HepG2 (cell line): ENCODE data around the gene C2CD3. TPM values are rescaled to one million over a fixed set of nuclear protein-coding genes. Genes with fewer than 3 reads are reported as not detected.
A peak's percentile ranks its signal among the peaks of the same experiment; 100 is the strongest.

Experiments
- ATAC-seq: fragments of 200-7000 bp; cut with Tn5 transposase; 3 replicates; pipeline ENCODE4 v1.9.1; 2020; ENCODE audit warnings: mild to moderate bottlenecking, moderate library complexity
- BruUV-seq: library from RNA; stranded (reverse); fragments of 400-500 nt; replicated peaks from 2 replicates; lab custom pipeline; 2021; lab: Mats Ljungman, UMichigan
- CTCF ChIA-PET: fragments of 300-600 bp; formaldehyde crosslinking; extraction: SDS; loops from one replicate; lab custom pipeline; 2021; ENCODE audit warnings: low total read pairs, inconsistent platforms, low intra/inter-chr PET ratio; lab: Yijun Ruan, JAX
- POLR2A ChIA-PET: fragments of 350-600 bp; sonication (Branson Sonifier 250); formaldehyde crosslinking; loops from one replicate; lab custom pipeline; 2020; ENCODE audit warnings: antibody characterized with exemption, inconsistent platforms; lab: Yijun Ruan, JAX
- DNase-seq: peaks from one replicate; pipeline ENCODE4 v3.0.0-alpha.2; 2015; ENCODE audit warnings: low spot score
- FAIRE-seq: peaks from 3 replicates; lab custom pipeline; 2011; peaks lifted over from hg19 to GRCh38; lab: Jason Lieb, UNC
- H2AFZ ChIP-seq: one replicate; pipeline ENCODE4 v1.6.1; 2011; ENCODE audit warnings: low read length, inconsistent platforms
- H3K27ac ChIP-seq: fragments of 300-600 bp; 3 replicates; pipeline ENCODE4 v1.8.0; 2011; ENCODE audit warnings: mixed run types, mild to moderate bottlenecking, mixed read lengths, low read length, inconsistent platforms; ENCODE audit not compliant: insufficient read depth; ENCODE audit errors: extremely low read length
- H3K27me3 ChIP-seq, 2 experiments: fragments of 200-600 bp in 1 of 2; 2 replicates in 1 of 2; 3 replicates in 1 of 2; pipeline versions ENCODE4 v1.6.0 to v1.8.0; 2011; ENCODE audit warnings: low read length in 2 of 2, mild to moderate bottlenecking in 2 of 2, moderate library complexity in 2 of 2, inconsistent platforms in 1 of 2; ENCODE audit not compliant: insufficient read depth in 2 of 2, control insufficient read depth in 1 of 2
- H3K36me3 ChIP-seq, 2 experiments: fragments of 200-600 bp in 1 of 2; replicated peaks in 1 of 2; 2 replicates in 1 of 2; 3 replicates in 1 of 2; pipeline versions ENCODE4 v1.5.1 to v1.8.0; 2011; ENCODE audit warnings: low read length in 2 of 2, inconsistent platforms in 1 of 2; ENCODE audit not compliant: insufficient read depth in 2 of 2, control insufficient read depth in 1 of 2
- H3K4me1 ChIP-seq: 2 replicates; pipeline ENCODE4 v1.5.1; 2012; ENCODE audit warnings: low read length, inconsistent platforms; ENCODE audit not compliant: insufficient read depth
- H3K4me2 ChIP-seq: 2 replicates; pipeline ENCODE4 v1.6.0; 2011; ENCODE audit warnings: low read depth, low read length, inconsistent platforms
- H3K4me3 ChIP-seq, 3 experiments: fragments of 200-600 bp in 1 of 3; sonication (generic), shearing (Covaris generic) in 1 of 3; replicated peaks in 1 of 3; 2 replicates each; pipeline ENCODE4 v1.5.1; 2011 to 2016; ENCODE audit warnings: low read length in 3 of 3, inconsistent platforms in 2 of 3, low read depth in 2 of 3, mild to moderate bottlenecking in 2 of 3, control low read depth in 1 of 3, mixed read lengths in 1 of 3; ENCODE audit not compliant: insufficient read depth in 1 of 3
- H3K79me2 ChIP-seq: one replicate; pipeline ENCODE4 v1.6.1; 2011; ENCODE audit warnings: low read length, inconsistent platforms; ENCODE audit not compliant: insufficient read depth
- H3K9ac ChIP-seq: 2 replicates; pipeline ENCODE4 v1.6.0; 2011; ENCODE audit warnings: mild to moderate bottlenecking, low read depth, low read length, inconsistent platforms; ENCODE audit not compliant: insufficient read depth
- H3K9me3 ChIP-seq: 2 replicates; pipeline ENCODE4 v1.5.1; 2012; ENCODE audit warnings: mild to moderate bottlenecking, low read length
- H4K20me1 ChIP-seq: 2 replicates; pipeline ENCODE4 v1.6.0; 2011; ENCODE audit warnings: inconsistent platforms, mild to moderate bottlenecking, low read length, moderate library complexity; ENCODE audit not compliant: insufficient read depth
- RAD51 ChIP-seq: fragments of 450-650 bp; IDR thresholded peaks from 2 replicates; pipeline ENCODE4 v1.6.1; 2016; ENCODE audit warnings: borderline replicate concordance
- RXRB ChIP-seq: IDR thresholded peaks from 2 replicates; pipeline ENCODE4 v1.6.1; 2016; ENCODE audit warnings: borderline replicate concordance, missing genetic modification reagents, missing compliant biosample characterization
- ZC3H4 ChIP-seq: sonication (generic); formaldehyde crosslinking; IDR thresholded peaks from 2 replicates; pipeline ENCODE4 v1.4.0; 2020; ENCODE audit warnings: missing genetic modification reagents, borderline replicate concordance
- ZNF318 ChIP-seq: sonication (generic); formaldehyde crosslinking; IDR thresholded peaks from 2 replicates; pipeline ENCODE4 v1.4.0; 2020; ENCODE audit warnings: mild to moderate bottlenecking, missing genetic modification reagents
- ZNF710 ChIP-seq: sonication (generic); formaldehyde crosslinking; IDR thresholded peaks from 2 replicates; pipeline ENCODE4 v1.5.0; 2020; ENCODE audit warnings: mild to moderate bottlenecking, missing genetic modification reagents, borderline replicate concordance
- WGBS: methylation state at CpG from one replicate; pipeline ENCODE4 v1.1.6; 2017; ENCODE audit warnings: low lambda C conversion rate; 5-methylcytosine and 5-hydroxymethylcytosine counted together
- in situ Hi-C: cut with HindIII; loops from 2 replicates; pipeline ENCODE4 v1.10.0; 2017; ENCODE audit warnings: low pct_unique_long_range_greater_than_20kb; ENCODE audit not compliant: extremely low pct_ligation_motif_present
- intact Hi-C: fragments of 100-400 bp; cut with micrococcal nuclease; formaldehyde crosslinking; loops from one replicate; pipeline ENCODE4 v1.10.0; 2022; ENCODE audit not compliant: unreplicated experiment
- polyA plus RNA-seq, 8 experiments: library from polyadenylated mRNA; depleted of rRNA in 3 of 8; stranded (reverse) in 7 of 8; unstranded in 1 of 8; fragments of >200 nt; fragmentation: Illumina TruSeq in 4 of 8; extraction: Trizol in 4 of 8; gene quantifications; 2 replicates each; pipeline versions ENCODE4 v1.2.1 to v1.2.3, GENCODE V29; 2011 to 2016; ENCODE audit warnings: low read depth in 4 of 8, missing spikeins in 1 of 8, mixed read lengths in 1 of 8; ENCODE audit not compliant: insufficient read depth in 1 of 8
- total RNA-seq, 5 experiments: library from RNA; depleted of rRNA; stranded (reverse); fragments of >200 nt; fragmentation: Illumina TruSeq; extraction: Trizol; gene quantifications; 2 replicates each; pipeline ENCODE4 v1.2.3, GENCODE V29; 2016; ENCODE audit warnings: low read depth in 1 of 5
- TF ChIP-seq, protein P1 (sequence below): sonication (generic); formaldehyde crosslinking; IDR thresholded peaks from 2 replicates; pipeline ENCODE4 v1.8.0; 2023; ENCODE audit warnings: mild to moderate bottlenecking, missing genetic modification reagents

The C2CD3 gene
- total and polyA plus RNA-seq, 2 of the 13 experiments (the other 11 are each of a cell fraction or from before 2014, with no cell fraction given) = 5.5 to 6.4 TPM

- TF ChIP-seq, protein P1, sequence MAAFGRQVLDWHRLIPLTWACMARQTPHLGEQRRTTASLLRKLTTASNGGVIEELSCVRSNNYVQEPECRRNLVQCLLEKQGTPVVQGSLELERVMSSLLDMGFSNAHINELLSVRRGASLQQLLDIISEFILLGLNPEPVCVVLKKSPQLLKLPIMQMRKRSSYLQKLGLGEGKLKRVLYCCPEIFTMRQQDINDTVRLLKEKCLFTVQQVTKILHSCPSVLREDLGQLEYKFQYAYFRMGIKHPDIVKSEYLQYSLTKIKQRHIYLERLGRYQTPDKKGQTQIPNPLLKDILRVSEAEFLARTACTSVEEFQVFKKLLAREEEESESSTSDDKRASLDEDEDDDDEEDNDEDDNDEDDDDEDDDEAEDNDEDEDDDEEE (CRISPR knock-in tag) = 0 out of 2 replicates have a peak, but pooled peaks have one; percentile 9
- TF ChIP-seq ZC3H4 (CRISPR knock-in tag) = no peak
Measured at GRCh38 chr11:73983741-73984538, 186.9 kb downstream of the C2CD3 start (continued).

GRCh38 chr11:73982990-73983740 is 187.6 kb downstream of the C2CD3 start:
- Histone ChIP-seq H2AFZ (peak overlapping the region; percentile 77), H3K36me3 (peaks cover 3 to 16% of the 10 kb centered on the region in 2 experiments; a peak in 4 of 5 replicates), H3K27me3 (no peaks in the 10 kb centered on the region), H3K9me3 (no peaks in the 10 kb centered on the region), H3K4me3 (peak overlapping the region; percentile 71 to 93 (median 86)), H4K20me1 (no peaks in the 10 kb centered on the region), H3K4me2 (peak overlapping the region; percentile 100), H3K27ac (peak overlapping the region; percentile 91), H3K4me1 (peaks cover 52% of the 10 kb centered on the region), H3K9ac (peak overlapping the region; percentile 76), H3K79me2 (peaks cover 3% of the 10 kb centered on the region)
- 2% methylated on average over 15 of the region's 56 CpGs for WGBS
- BruUV-seq = no TSS peak
- ATAC-seq (peak; percentile 94), FAIRE-seq (peak; percentile 15), DNase-seq (peak; percentile 94)
- in situ Hi-C loops = no loop called here
- ChIA-PET CTCF (no interaction called here), POLR2A (interaction anchor here (0.8 to 4.9 kb wide), 8 partner anchors 8 to 510 kb away, joined by 3 to 32 read pairs (median 3); partner anchors contain the start of genes C2CD3, LIPT2 and PPME1)
- intact Hi-C loops = no loop called here
- TF ChIP-seq RAD51 (peak; percentile 15; the same call in 1 of the 2 replicates), RXRB (CRISPR knock-in tag) (peak; percentile 60), ZNF318 (CRISPR knock-in tag) (0 out of 2 replicates have a peak, but pooled peaks have one; percentile 85), ZNF710 (CRISPR knock-in tag) (peak; percentile 24; the same call in 1 of the 2 replicates)
